NCI-H748 (cell line): Measurements from ENCODE around the gene TENM4.

ENCODE experiments used
- DNase-seq: peaks from one replicate; lab custom pipeline; 2025; ENCODE audit not compliant: unreplicated experiment; lab: John Stamatoyannopoulos, UW

The TENM4 gene

GRCh38 chr11:79071190-79071589, 369.6 kb downstream of the TENM4 start:
- no peak for DNase-seq

GRCh38 chr11:79070518-79070917, 370.3 kb downstream of the TENM4 start:
- no peak for DNase-seq

GRCh38 chr11:79069504-79069903, 371.3 kb downstream of the TENM4 start:
- DNase-seq = no peak

GRCh38 chr11:79068356-79068755, 372.5 kb downstream of the TENM4 start:
- DNase-seq = no peak

- DNase-seq = no peak
Observed at GRCh38 chr11:79067352-79067679, 373.5 kb downstream of the TENM4 start.

GRCh38 chr11:79066456-79067351, 374.1 kb downstream of the TENM4 start:
- DNase-seq = no peak

GRCh38 chr11:79062814-79063762, 377.7 kb downstream of the TENM4 start:
- DNase-seq = no peak

- DNase-seq = peak; percentile 84
Observed at GRCh38 chr11:79060081-79060953, 380.5 kb downstream of the TENM4 start.

- DNase-seq = no peak
Observed at GRCh38 chr11:79059141-79059540, 381.7 kb downstream of the TENM4 start.

- no peak for DNase-seq
Observed at GRCh38 chr11:79055856-79056631, 384.8 kb downstream of the TENM4 start.

- no peak for DNase-seq
Observed at GRCh38 chr11:79054636-79055035, 386.2 kb downstream of the TENM4 start.

GRCh38 chr11:79052544-79052943, 388.3 kb downstream of the TENM4 start:
- DNase-seq = peak; percentile 25

- no peak for DNase-seq
Observed at GRCh38 chr11:79050786-79051185, 390.0 kb downstream of the TENM4 start.

GRCh38 chr11:79049741-79050179, 391.1 kb downstream of the TENM4 start:
- no peak for DNase-seq

- no peak for DNase-seq
Observed at GRCh38 chr11:79047980-79048379, 392.9 kb downstream of the TENM4 start.

GRCh38 chr11:79047321-79047720, 393.5 kb downstream of the TENM4 start:
- DNase-seq = peak; percentile 29

- no peak for DNase-seq
Observed at GRCh38 chr11:79046366-79046765, 394.5 kb downstream of the TENM4 start.

- no peak for DNase-seq
Observed at GRCh38 chr11:79045800-79046304, 395.0 kb downstream of the TENM4 start.

GRCh38 chr11:79045018-79045799, 395.6 kb downstream of the TENM4 start:
- DNase-seq = no peak
